ENCODE results near the gene SLC25A28. TPM values are rescaled to one million over a fixed set of nuclear protein-coding genes. Genes with fewer than 3 reads are reported as not detected.

The SLC25A28 gene, protein sequence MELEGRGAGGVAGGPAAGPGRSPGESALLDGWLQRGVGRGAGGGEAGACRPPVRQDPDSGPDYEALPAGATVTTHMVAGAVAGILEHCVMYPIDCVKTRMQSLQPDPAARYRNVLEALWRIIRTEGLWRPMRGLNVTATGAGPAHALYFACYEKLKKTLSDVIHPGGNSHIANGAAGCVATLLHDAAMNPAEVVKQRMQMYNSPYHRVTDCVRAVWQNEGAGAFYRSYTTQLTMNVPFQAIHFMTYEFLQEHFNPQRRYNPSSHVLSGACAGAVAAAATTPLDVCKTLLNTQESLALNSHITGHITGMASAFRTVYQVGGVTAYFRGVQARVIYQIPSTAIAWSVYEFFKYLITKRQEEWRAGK
- 28.4 and 40.2 TPM in 2 replicates for total RNA-seq
- long read RNA-seq, partial matches to known transcripts = 3 of 4 reads
- long read RNA-seq, other reads (novel, unspliced or antisense) = 1 of 4 reads

GRCh38 chr10:99619851-99620710 lies at the start of gene SLC25A28:
SLC25A28 (minus strand) TSS chr10:99620439; CDS start chr10:99620335, 104 bp downstream.
- H3K4me3 Mint-ChIP-seq = peak within 1 kb of the TSS; percentile 93
- H3K36me3 Mint-ChIP-seq (ENCODE audit: low read depth) = no peaks in the 10 kb centered on the region
- TF ChIP-seq, protein P1, sequence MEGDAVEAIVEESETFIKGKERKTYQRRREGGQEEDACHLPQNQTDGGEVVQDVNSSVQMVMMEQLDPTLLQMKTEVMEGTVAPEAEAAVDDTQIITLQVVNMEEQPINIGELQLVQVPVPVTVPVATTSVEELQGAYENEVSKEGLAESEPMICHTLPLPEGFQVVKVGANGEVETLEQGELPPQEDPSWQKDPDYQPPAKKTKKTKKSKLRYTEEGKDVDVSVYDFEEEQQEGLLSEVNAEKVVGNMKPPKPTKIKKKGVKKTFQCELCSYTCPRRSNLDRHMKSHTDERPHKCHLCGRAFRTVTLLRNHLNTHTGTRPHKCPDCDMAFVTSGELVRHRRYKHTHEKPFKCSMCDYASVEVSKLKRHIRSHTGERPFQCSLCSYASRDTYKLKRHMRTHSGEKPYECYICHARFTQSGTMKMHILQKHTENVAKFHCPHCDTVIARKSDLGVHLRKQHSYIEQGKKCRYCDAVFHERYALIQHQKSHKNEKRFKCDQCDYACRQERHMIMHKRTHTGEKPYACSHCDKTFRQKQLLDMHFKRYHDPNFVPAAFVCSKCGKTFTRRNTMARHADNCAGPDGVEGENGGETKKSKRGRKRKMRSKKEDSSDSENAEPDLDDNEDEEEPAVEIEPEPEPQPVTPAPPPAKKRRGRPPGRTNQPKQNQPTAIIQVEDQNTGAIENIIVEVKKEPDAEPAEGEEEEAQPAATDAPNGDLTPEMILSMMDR (conservative IDR thresholded peaks at IDR 0.05) = no peak
- H3K9me3 Mint-ChIP-seq = no peaks in the 10 kb centered on the region
- peak; percentile 12 for DNase-seq (ENCODE audit: low read depth, low spot score)
- peak within 1 kb of the TSS; percentile 97 for H3K27ac Mint-ChIP-seq (ENCODE audit: unreplicated experiment)
- H3K4me1 Mint-ChIP-seq = peaks cover 34% of the 10 kb centered on the region
- no peaks in the 10 kb centered on the region for H3K27me3 Mint-ChIP-seq (ENCODE audit: low read depth)

DNA sequence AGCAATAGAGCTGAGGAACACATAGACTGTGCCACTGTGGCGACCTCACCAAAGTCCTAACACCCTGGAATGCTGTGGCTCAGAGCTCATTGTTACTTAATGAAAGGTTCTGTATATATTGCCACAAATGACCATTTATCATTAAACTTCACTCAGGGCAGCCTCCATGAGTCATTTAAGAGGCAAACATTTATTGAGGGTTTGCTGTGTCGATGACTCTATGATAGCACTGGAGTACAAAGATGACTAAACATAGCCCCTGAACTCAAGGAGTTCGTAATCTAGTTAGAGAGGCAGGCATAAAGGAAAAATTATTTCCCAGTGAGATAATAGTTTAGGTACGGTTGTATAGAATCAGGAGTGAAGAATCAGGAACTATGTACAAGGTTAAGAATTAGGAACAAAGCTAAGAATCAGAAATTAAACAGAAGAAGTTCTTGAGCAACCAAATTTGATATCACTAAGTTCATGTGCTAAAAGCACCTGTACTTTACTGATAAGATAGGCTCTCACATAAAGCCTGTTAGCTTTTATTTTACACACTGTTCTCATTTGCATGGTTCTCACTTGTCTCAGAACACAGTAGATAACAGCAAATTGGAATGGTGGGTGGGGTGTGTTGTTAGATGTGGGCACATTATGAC lies 47.0 kb upstream of the SLC25A28 start:
- H3K4me3 Mint-ChIP-seq = no peak overlapping the region
- TF ChIP-seq, protein P1 (conservative IDR thresholded peaks at IDR 0.05) = no peak
- no peak overlapping the region for H3K27ac Mint-ChIP-seq (ENCODE audit: unreplicated experiment)
- H3K4me1 Mint-ChIP-seq = no peaks in the 10 kb centered on the region
- no peaks in the 10 kb centered on the region for H3K36me3 Mint-ChIP-seq (ENCODE audit: low read depth)
- DNase-seq (ENCODE audit: low read depth, low spot score) = no peak
- no peaks in the 10 kb centered on the region for H3K27me3 Mint-ChIP-seq (ENCODE audit: low read depth)
- H3K9me3 Mint-ChIP-seq = no peaks in the 10 kb centered on the region

GRCh38 chr10:99665304-99665703 lies 45.1 kb upstream of the SLC25A28 start:
- H3K36me3 Mint-ChIP-seq (ENCODE audit: low read depth) = no peaks in the 10 kb centered on the region
- TF ChIP-seq, protein P1 (conservative IDR thresholded peaks at IDR 0.05) = no peak
- no peak overlapping the region for H3K27ac Mint-ChIP-seq (ENCODE audit: unreplicated experiment)
- no peaks in the 10 kb centered on the region for H3K9me3 Mint-ChIP-seq
- no peak for DNase-seq (ENCODE audit: low read depth, low spot score)
- peaks cover 1% of the 10 kb centered on the region for H3K4me1 Mint-ChIP-seq
- H3K27me3 Mint-ChIP-seq (ENCODE audit: low read depth) = no peaks in the 10 kb centered on the region
- H3K4me3 Mint-ChIP-seq = no peak overlapping the region

- DNase-seq (ENCODE audit: low read depth, low spot score) = no peak
- H3K36me3 Mint-ChIP-seq (ENCODE audit: low read depth) = no peaks in the 10 kb centered on the region
- H3K27ac Mint-ChIP-seq (ENCODE audit: unreplicated experiment) = no peak overlapping the region
- peak overlapping the region; percentile 58 for H3K4me3 Mint-ChIP-seq
- peaks cover 25% of the 10 kb centered on the region for H3K27me3 Mint-ChIP-seq (ENCODE audit: low read depth)
- H3K4me1 Mint-ChIP-seq = peaks cover 18% of the 10 kb centered on the region
- TF ChIP-seq, protein P1 (conservative IDR thresholded peaks at IDR 0.05) = no peak
- H3K9me3 Mint-ChIP-seq = no peaks in the 10 kb centered on the region
Observed at GRCh38 chr10:99661377-99661763, 41.1 kb upstream of the SLC25A28 start.

GRCh38 chr10:99660662-99661376 lies 40.6 kb upstream of the SLC25A28 start:
- Mint-ChIP-seq H3K27ac (ENCODE audit: unreplicated experiment) (no peak overlapping the region), H3K27me3 (ENCODE audit: low read depth) (peaks cover 31% of the 10 kb centered on the region), H3K4me3 (peak overlapping the region; percentile 58), H3K4me1 (peaks cover 18% of the 10 kb centered on the region), H3K9me3 (no peaks in the 10 kb centered on the region), H3K36me3 (ENCODE audit: low read depth) (no peaks in the 10 kb centered on the region)
- TF ChIP-seq, protein P1 (conservative IDR thresholded peaks at IDR 0.05) = no peak
- no peak for DNase-seq (ENCODE audit: low read depth, low spot score)
